Central memory CD8-positive, alpha-beta T cell (primary cell): Measurements from ENCODE around the gene AKR1C4.
"Not testable (repeated sequence)": the region's sequence is repeated elsewhere in the genome, so short reads cannot be mapped to it uniquely, and the experiment has no call there.

ENCODE experiments used
- ATAC-seq: fragments of 150-1000 bp; cut with Tn5 transposase; replicated peaks from 2 replicates; pipeline ENCODE4 v1.10.0; 2022; ENCODE audit warnings: mild to moderate bottlenecking, moderate FRiP score, moderate number of reproducible peaks; ENCODE audit not compliant: poor library complexity, severe bottlenecking; ENCODE audit errors: extremely low read depth
- DNase-seq, 2 donors: peaks; one replicate each; pipeline ENCODE4 v3.0.0; 2021; ENCODE audit warnings: low spot score in 2 of 2
- H3K27ac Mint-ChIP-seq: one replicate; pipeline ENCODE4 v1.8.0; 2022; ENCODE audit warnings: low read depth, mild to moderate bottlenecking, moderate library complexity, mixed read lengths
- H3K27me3 Mint-ChIP-seq: one replicate; pipeline ENCODE4 v1.8.0; 2022; ENCODE audit warnings: mixed read lengths
- H3K36me3 Mint-ChIP-seq: one replicate; pipeline ENCODE4 v1.8.0; 2022; ENCODE audit warnings: mild to moderate bottlenecking, moderate library complexity, mixed read lengths; ENCODE audit not compliant: insufficient read depth
- H3K4me1 Mint-ChIP-seq: one replicate; pipeline ENCODE4 v1.8.0; 2022; ENCODE audit warnings: mixed read lengths
- H3K4me3 Mint-ChIP-seq: one replicate; pipeline ENCODE4 v1.8.0; 2022; ENCODE audit warnings: mild to moderate bottlenecking, moderate library complexity, mixed read lengths
- H3K9me3 Mint-ChIP-seq: one replicate; pipeline ENCODE4 v1.8.0; 2022; ENCODE audit warnings: mixed read lengths

The AKR1C4 gene

DNA sequence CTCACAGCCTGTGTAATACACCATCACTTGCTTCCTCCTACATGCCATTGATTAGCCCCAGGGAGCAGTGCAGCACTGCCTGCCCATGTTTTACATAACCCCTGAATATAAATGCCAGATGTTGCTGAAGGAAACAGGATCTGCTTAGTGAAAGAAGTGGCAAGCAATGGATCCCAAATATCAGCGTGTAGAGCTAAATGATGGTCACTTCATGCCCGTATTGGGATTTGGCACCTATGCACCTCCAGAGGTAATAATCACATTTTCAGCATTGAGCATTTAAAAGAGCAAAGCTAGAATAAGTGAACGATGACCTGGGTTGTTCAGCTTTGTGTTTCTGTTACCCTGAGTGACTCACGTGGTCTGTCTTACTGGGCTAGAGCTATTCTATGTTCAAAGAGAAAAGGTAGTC, at the start of gene AKR1C4:
Gene AKR1C4, plus strand, starts transcription at position 136 of the 412 bp plus-strand sequence. Its CDS starts 31 bp downstream, at position 167.
- H3K36me3 Mint-ChIP-seq, result no peaks in the 10 kb centered on the region
- H3K27me3 Mint-ChIP-seq, result no peaks in the 10 kb centered on the region
- no peak for DNase-seq
- H3K4me3 Mint-ChIP-seq, result no peak within 1 kb of the TSS
- ATAC-seq, result no peak
- no peaks in the 10 kb centered on the region for H3K9me3 Mint-ChIP-seq
- no peaks in the 10 kb centered on the region for H3K4me1 Mint-ChIP-seq
- H3K27ac Mint-ChIP-seq, result no peak within 1 kb of the TSS

- no peaks in the 10 kb centered on the region for H3K27me3 Mint-ChIP-seq
- ATAC-seq, result no peak
- H3K36me3 Mint-ChIP-seq, result no peaks in the 10 kb centered on the region
- DNase-seq, result no peak
- H3K9me3 Mint-ChIP-seq, result peaks cover 10% of the 10 kb centered on the region
- no peak overlapping the region for H3K4me3 Mint-ChIP-seq
- no peak overlapping the region for H3K27ac Mint-ChIP-seq
- no peaks in the 10 kb centered on the region for H3K4me1 Mint-ChIP-seq
Observed at GRCh38 chr10:5146920-5147254, 49.8 kb upstream of the AKR1C4 start.

GRCh38 chr10:5147255-5147980, 49.2 kb upstream of the AKR1C4 start:
- Mint-ChIP-seq H3K27me3 (no peaks in the 10 kb centered on the region), H3K27ac (no peak overlapping the region), H3K4me1 (no peaks in the 10 kb centered on the region), H3K36me3 (no peaks in the 10 kb centered on the region), H3K4me3 (no peak overlapping the region), H3K9me3 (peaks cover 10% of the 10 kb centered on the region)
- no peak for ATAC-seq
- DNase-seq, result no peak

DNA sequence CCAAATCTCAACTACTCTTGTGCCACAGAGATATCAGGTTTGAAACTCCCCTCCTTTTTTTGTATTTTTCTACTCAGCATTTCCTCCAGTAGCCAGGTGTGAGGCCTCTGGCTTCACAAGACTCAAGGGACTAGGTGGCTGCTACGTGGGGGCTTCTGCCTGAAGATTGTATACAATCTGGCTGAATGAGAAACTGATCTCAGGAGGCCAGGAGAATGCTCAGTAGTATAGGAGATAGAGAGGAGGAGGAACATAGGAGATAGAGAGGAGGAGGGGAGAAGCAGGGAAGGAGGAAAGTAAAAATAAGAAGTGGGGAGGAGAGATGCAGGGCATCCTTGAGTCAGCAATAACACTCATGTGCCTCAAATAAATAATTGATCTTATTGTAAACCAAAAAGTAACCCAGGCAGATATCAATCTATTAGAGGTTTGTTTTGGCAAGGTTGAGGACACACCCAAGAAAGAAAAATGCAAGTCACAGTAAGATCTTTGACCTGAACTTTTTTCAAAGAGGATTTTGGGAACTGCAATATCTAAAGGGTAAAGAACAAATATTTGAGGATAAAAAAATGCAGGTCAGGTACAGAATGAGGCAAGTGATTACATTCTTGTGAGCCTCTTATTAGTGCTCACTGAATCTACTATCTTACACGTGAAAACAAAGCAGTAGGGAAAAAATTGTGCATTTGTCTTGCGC, 48.5 kb upstream of the AKR1C4 start:
- Mint-ChIP-seq H3K36me3 (no peaks in the 10 kb centered on the region), H3K9me3 (peaks cover 8% of the 10 kb centered on the region), H3K27me3 (no peaks in the 10 kb centered on the region), H3K4me1 (no peaks in the 10 kb centered on the region), H3K27ac (no peak overlapping the region), H3K4me3 (no peak overlapping the region)
- DNase-seq (no peak), ATAC-seq (no peak)

DNA sequence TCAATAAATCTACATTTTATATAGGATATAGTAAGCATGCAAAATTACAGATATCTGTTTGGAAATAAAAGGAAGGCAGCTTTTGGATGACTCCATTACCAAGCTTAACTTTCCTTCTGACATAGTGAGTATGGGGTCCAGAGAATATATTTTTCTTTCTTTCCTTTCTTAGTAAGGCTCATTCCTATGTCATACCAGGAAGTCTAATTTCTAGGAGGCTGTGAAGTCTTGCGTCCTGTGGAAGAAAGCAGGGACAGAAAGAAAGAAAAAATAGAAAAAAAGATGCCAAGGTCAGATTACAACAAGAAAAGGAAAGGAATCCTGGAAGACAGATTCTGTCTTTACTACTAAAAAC, 48.0 kb upstream of the AKR1C4 start:
- Mint-ChIP-seq H3K36me3 (no peaks in the 10 kb centered on the region), H3K4me3 (no peak overlapping the region), H3K27me3 (no peaks in the 10 kb centered on the region), H3K4me1 (no peaks in the 10 kb centered on the region), H3K9me3 (peaks cover 6% of the 10 kb centered on the region), H3K27ac (no peak overlapping the region)
- no peak for DNase-seq
- ATAC-seq, result no peak

GRCh38 chr10:5151076-5151475, 45.6 kb upstream of the AKR1C4 start:
- Mint-ChIP-seq H3K27ac (no peak overlapping the region), H3K4me3 (no peak overlapping the region), H3K9me3 (peaks cover 6% of the 10 kb centered on the region), H3K27me3 (no peaks in the 10 kb centered on the region), H3K4me1 (no peaks in the 10 kb centered on the region), H3K36me3 (no peaks in the 10 kb centered on the region)
- DNase-seq (no peak), ATAC-seq (no peak)

- H3K9me3 Mint-ChIP-seq, result peaks cover 6% of the 10 kb centered on the region
- no peaks in the 10 kb centered on the region for H3K4me1 Mint-ChIP-seq
- ATAC-seq (no peak), DNase-seq (no peak)
- peaks cover 9% of the 10 kb centered on the region for H3K27me3 Mint-ChIP-seq
- H3K4me3 Mint-ChIP-seq, result no peak overlapping the region
- H3K36me3 Mint-ChIP-seq, result no peaks in the 10 kb centered on the region
- H3K27ac Mint-ChIP-seq, result no peak overlapping the region
Observed at GRCh38 chr10:5155951-5156350, 40.7 kb upstream of the AKR1C4 start.

DNA sequence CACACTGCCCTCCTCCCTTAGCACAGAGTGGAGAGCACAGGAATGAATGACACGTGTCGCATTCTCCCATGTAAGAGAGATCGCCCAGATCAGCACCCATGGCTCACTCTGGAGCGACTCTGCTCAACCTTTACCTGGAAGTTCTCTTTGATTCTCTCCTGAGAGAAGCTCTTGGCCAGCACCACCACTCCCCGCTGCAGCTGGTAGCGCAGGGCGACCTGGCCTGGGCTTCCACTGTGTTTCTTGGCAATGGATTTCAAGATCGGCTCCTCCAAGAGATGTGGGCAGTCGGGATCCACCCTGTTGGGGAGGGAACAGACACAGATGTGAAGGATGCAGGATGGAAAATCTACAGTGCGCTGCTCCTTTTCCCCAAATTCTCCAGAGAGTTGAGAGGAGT, 39.1 kb upstream of the AKR1C4 start:
- H3K36me3 Mint-ChIP-seq, result no peaks in the 10 kb centered on the region
- H3K4me3 Mint-ChIP-seq, result no peak overlapping the region
- ATAC-seq (no peak), DNase-seq (no peak)
- H3K9me3 Mint-ChIP-seq, result peaks cover 9% of the 10 kb centered on the region
- peaks cover 16% of the 10 kb centered on the region for H3K27me3 Mint-ChIP-seq
- H3K4me1 Mint-ChIP-seq, result no peaks in the 10 kb centered on the region
- H3K27ac Mint-ChIP-seq, result no peak overlapping the region

DNA sequence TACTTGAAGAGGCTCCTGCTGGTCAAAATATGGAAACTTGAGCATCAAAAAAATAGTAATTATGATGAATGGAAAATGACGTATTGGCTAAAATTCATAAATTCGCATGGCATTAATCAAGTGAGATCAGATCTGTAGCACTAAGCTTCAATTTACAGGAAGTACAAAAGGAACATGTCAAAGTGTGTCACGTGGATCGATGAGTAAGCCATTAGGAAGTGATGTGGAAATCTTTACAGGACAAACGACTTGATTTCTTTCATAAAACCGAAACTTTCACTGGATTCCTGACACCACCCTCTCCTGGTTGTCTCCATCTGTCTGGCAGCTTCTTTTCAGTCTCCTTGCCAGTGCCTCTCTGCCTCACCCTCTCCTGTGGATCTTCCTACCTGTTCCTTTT, 37.5 kb upstream of the AKR1C4 start:
- H3K27me3 Mint-ChIP-seq, result peaks cover 16% of the 10 kb centered on the region
- H3K4me1 Mint-ChIP-seq, result no peaks in the 10 kb centered on the region
- DNase-seq (no peak), ATAC-seq (no peak)
- H3K4me3 Mint-ChIP-seq, result no peak overlapping the region
- peaks cover 24% of the 10 kb centered on the region for H3K9me3 Mint-ChIP-seq
- H3K27ac Mint-ChIP-seq, result no peak overlapping the region
- H3K36me3 Mint-ChIP-seq, result no peaks in the 10 kb centered on the region

GRCh38 chr10:5163487-5163886, 33.1 kb upstream of the AKR1C4 start:
- DNase-seq, result no peak
- ATAC-seq, result no peak
- H3K27ac Mint-ChIP-seq, result no peak overlapping the region
- no peaks in the 10 kb centered on the region for H3K36me3 Mint-ChIP-seq
- no peaks in the 10 kb centered on the region for H3K4me1 Mint-ChIP-seq
- peaks cover 46% of the 10 kb centered on the region for H3K9me3 Mint-ChIP-seq
- H3K4me3 Mint-ChIP-seq, result no peak overlapping the region
- H3K27me3 Mint-ChIP-seq, result peaks cover 16% of the 10 kb centered on the region

GRCh38 chr10:5165738-5166137, 30.9 kb upstream of the AKR1C4 start:
- peaks cover 9% of the 10 kb centered on the region for H3K27me3 Mint-ChIP-seq
- no peak for DNase-seq
- no peak for ATAC-seq
- no peak overlapping the region for H3K27ac Mint-ChIP-seq
- no peaks in the 10 kb centered on the region for H3K36me3 Mint-ChIP-seq
- H3K4me1 Mint-ChIP-seq, result no peaks in the 10 kb centered on the region
- no peak overlapping the region for H3K4me3 Mint-ChIP-seq
- peaks cover 42% of the 10 kb centered on the region for H3K9me3 Mint-ChIP-seq

DNA sequence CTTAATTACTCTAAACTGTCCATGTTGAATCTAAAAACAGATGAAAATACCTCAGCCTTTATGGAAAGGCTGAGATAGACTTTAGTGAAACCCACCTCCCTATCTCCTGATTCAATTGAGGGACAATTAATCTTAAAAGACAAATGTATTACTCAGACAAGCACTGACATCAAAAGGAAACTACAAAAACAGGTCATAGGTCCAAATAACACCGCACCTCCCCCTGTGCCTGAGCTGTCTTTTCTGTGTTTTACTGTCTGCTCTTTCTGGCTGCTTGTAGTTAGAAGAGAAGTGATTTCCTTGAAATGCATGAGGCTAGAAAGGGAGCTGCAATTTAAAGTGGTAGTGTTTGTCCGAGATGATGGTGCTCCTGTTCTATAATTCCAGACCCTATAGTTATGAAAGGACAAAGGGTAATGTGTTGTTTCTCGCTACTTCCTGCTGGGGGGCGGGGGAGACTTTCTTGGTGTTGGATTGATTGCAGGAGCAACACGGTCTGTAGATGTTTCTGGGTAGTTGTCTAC, 27.7 kb upstream of the AKR1C4 start:
- no peak overlapping the region for H3K4me3 Mint-ChIP-seq
- no peaks in the 10 kb centered on the region for H3K36me3 Mint-ChIP-seq
- H3K4me1 Mint-ChIP-seq, result no peaks in the 10 kb centered on the region
- no peaks in the 10 kb centered on the region for H3K27me3 Mint-ChIP-seq
- H3K27ac Mint-ChIP-seq, result no peak overlapping the region
- ATAC-seq, result no peak
- no peak for DNase-seq
- peaks cover 24% of the 10 kb centered on the region for H3K9me3 Mint-ChIP-seq

DNA sequence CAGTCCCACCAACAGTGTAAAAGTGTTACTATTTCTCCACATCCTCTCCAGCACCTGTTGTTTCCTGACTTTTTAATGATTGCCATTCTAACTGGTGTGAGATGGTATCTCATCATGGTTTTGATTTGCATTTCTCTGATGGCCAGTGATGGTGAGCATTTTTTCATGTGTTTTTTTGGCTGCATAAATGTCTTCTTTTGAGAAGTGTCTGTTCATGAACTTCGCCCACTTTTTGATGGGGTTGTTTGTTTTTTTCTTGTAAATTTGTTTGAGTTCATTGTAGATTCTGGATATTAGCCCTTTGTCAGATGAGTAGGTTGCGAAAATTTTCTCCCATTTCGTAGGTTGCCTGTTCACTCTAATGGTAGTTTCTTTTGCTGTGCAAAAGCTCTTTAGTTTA, 21.1 kb upstream of the AKR1C4 start:
- not testable (repeated sequence) for H3K27me3 Mint-ChIP-seq, H3K4me3 Mint-ChIP-seq, H3K36me3 Mint-ChIP-seq, DNase-seq, H3K9me3 Mint-ChIP-seq, H3K4me1 Mint-ChIP-seq, H3K27ac Mint-ChIP-seq, ATAC-seq
